ENCODE data around the gene KIT.

KIT gene

GRCh38 chr4:54729256-54729655 is 71.5 kb downstream of the KIT start:
- TF ChIP-seq, protein P1, sequence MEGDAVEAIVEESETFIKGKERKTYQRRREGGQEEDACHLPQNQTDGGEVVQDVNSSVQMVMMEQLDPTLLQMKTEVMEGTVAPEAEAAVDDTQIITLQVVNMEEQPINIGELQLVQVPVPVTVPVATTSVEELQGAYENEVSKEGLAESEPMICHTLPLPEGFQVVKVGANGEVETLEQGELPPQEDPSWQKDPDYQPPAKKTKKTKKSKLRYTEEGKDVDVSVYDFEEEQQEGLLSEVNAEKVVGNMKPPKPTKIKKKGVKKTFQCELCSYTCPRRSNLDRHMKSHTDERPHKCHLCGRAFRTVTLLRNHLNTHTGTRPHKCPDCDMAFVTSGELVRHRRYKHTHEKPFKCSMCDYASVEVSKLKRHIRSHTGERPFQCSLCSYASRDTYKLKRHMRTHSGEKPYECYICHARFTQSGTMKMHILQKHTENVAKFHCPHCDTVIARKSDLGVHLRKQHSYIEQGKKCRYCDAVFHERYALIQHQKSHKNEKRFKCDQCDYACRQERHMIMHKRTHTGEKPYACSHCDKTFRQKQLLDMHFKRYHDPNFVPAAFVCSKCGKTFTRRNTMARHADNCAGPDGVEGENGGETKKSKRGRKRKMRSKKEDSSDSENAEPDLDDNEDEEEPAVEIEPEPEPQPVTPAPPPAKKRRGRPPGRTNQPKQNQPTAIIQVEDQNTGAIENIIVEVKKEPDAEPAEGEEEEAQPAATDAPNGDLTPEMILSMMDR (IDR thresholded peaks at IDR 0.05; ENCODE audit: low read depth, low read length), result no peak
- no peak for DNase-seq (ENCODE audit: extremely low read depth, low read depth)

DNA sequence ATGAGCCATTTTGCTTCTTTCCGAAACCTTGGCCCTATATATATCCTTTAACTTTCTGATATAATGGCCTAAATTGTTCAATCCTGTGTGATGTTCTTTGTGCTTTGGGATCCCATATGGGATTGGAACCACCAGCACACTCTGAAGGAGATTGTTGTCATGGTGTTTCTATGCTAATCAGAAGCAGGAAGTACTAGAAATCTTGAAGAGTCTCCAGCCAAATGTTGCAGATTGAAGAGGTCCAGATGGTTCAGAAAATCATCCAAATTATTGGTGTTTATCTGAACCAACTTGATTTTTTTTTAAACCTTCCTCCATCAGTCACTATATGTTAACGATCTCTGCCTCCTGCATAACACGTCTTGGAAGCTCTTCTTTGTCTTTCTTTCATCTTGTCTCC is 72.8 kb downstream of the KIT start:
- DNase-seq (ENCODE audit: extremely low read depth, low read depth), result no peak
- TF ChIP-seq, protein P1 (IDR thresholded peaks at IDR 0.05; ENCODE audit: low read depth, low read length), result no peak

DNA sequence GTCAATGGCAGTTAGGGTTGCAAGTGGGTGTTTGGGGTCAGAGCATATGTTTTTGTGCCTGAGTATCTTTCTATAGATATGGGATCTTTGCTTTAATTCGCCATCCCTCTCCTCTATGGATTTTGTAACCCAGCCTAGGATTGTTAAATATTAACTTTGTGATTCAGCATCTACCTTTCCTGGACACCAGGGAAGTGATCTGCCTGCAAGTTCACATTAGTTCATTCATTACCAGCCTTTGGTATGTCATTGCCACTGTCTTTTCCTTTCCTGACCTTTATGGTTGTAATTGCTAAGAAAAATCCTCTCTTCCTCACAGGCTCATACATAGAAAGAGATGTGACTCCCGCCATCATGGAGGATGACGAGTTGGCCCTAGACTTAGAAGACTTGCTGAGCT is 73.8 kb downstream of the KIT start:
- TF ChIP-seq, protein P1 (IDR thresholded peaks at IDR 0.05; ENCODE audit: low read depth, low read length), result no peak

GRCh38 chr4:54731976-54732375 is 74.2 kb downstream of the KIT start:
- TF ChIP-seq, protein P1 (IDR thresholded peaks at IDR 0.05; ENCODE audit: low read depth, low read length), result no peak

More for the DNA sequence above, 73.8 kb downstream of the KIT start:
- DNase-seq (ENCODE audit: extremely low read depth, low read depth), result no peak

GRCh38 chr4:54737421-54737820 is 79.7 kb downstream of the KIT start:
- no peak for DNase-seq (ENCODE audit: extremely low read depth, low read depth)
- TF ChIP-seq, protein P1 (IDR thresholded peaks at IDR 0.05; ENCODE audit: low read depth, low read length), result no peak

More at GRCh38 chr4:54731976-54732375, 74.2 kb downstream of the KIT start:
- DNase-seq (ENCODE audit: extremely low read depth, low read depth), result no peak

- no peak for DNase-seq (ENCODE audit: extremely low read depth, low read depth)
- TF ChIP-seq, protein P1 (IDR thresholded peaks at IDR 0.05; ENCODE audit: low read depth, low read length), result no peak
Observed at GRCh38 chr4:54741202-54741601, 83.4 kb downstream of the KIT start.

GRCh38 chr4:54742636-54743399 is 85.1 kb downstream of the KIT start:
- TF ChIP-seq, protein P1 (IDR thresholded peaks at IDR 0.05; ENCODE audit: low read depth, low read length), result no peak
- no peak for DNase-seq (ENCODE audit: extremely low read depth, low read depth)
